HCT116 (cell line): Measurements from ENCODE around the gene ACTN2. TPM values are rescaled to one million over a fixed set of nuclear protein-coding genes. Genes with fewer than 3 reads are reported as not detected.

Source experiments
- ATAC-seq: fragments of 200-7000 bp; cut with Tn5 transposase; 2 replicates; pipeline ENCODE4 v1.9.1; 2020; ENCODE audit warnings: mild to moderate bottlenecking, moderate library complexity
- BruUV-seq: library from RNA; stranded (reverse); fragments of 400-500 nt; replicated peaks from 2 replicates; lab custom pipeline; 2021; lab: Mats Ljungman, UMichigan
- CTCF ChIA-PET: fragments of 300-600 bp; sonication (Branson Sonifier 250); formaldehyde crosslinking; loops from one replicate; lab custom pipeline; 2021; ENCODE audit warnings: antibody characterized with exemption; lab: Charles Lee
- POLR2A ChIA-PET: fragments of 300-600, 350-600 bp; sonication (Branson Sonifier 250); formaldehyde crosslinking; loops from one replicate; lab custom pipeline; 2021; ENCODE audit warnings: antibody characterized with exemption; lab: Charles Lee
- RAD21 ChIA-PET, 2 experiments: fragments of 300-600 bp; sonication (Branson Sonifier 250); formaldehyde crosslinking; loops; one replicate each; lab custom pipeline; 2023; ENCODE audit warnings: low total read pairs in 2 of 2; ENCODE audit not compliant: uncharacterized antibody in 2 of 2, unreplicated experiment in 2 of 2, low non-redundant PET in 1 of 2; lab: Charles Lee
- DNase-seq: peaks from one replicate; pipeline ENCODE4 v3.0.0-alpha.2; 2010; ENCODE audit warnings: low read depth, low spot score
- H2AFZ ChIP-seq: fragments of 200-600 bp; shearing (Covaris generic), sonication (generic); 2 replicates; pipeline ENCODE4 v1.6.1; 2017; ENCODE audit warnings: low read depth, mixed run types, mixed read lengths, antibody characterized with exemption, low read length; ENCODE audit not compliant: poor library complexity, severe bottlenecking
- H3K27ac ChIP-seq: 2 replicates; pipeline ENCODE4 v1.5.1; 2012; ENCODE audit warnings: low read depth, low read length
- H3K27me3 ChIP-seq: fragments of 200-600 bp; sonication (generic); 2 replicates; pipeline ENCODE4 v1.6.1; 2016; ENCODE audit warnings: mixed run types, low read length, mixed read lengths; ENCODE audit not compliant: insufficient read depth
- H3K36me3 ChIP-seq, 2 experiments: fragments of 200-500 bp in 1 of 2; fragments of 200-600 bp in 1 of 2; sonication (Bioruptor generic) in 1 of 2; sonication (generic) in 1 of 2; 2 replicates each; pipeline versions ENCODE4 v1.5.1 to v1.6.1; 2014 to 2016; ENCODE audit warnings: low read length in 2 of 2, inconsistent platforms in 1 of 2, mixed read lengths in 1 of 2, mixed run types in 1 of 2; ENCODE audit not compliant: insufficient read depth in 2 of 2, control insufficient read depth in 1 of 2
- H3K4me1 ChIP-seq, 2 experiments: fragments of 200-600 bp in 1 of 2; sonication (generic) in 1 of 2; 2 replicates each; pipeline versions ENCODE4 v1.5.1 to v1.6.1; 2012 to 2017; ENCODE audit warnings: low read length in 2 of 2, inconsistent platforms in 1 of 2, mild to moderate bottlenecking in 1 of 2, mixed read lengths in 1 of 2, mixed run types in 1 of 2, moderate library complexity in 1 of 2; ENCODE audit not compliant: insufficient read depth in 2 of 2, control insufficient read depth in 1 of 2
- H3K4me2 ChIP-seq: fragments of 200-600 bp; sonication (generic); 2 replicates; pipeline ENCODE4 v1.6.1; 2017; ENCODE audit warnings: mixed run types, low read length, mixed read lengths
- H3K4me3 ChIP-seq, 2 experiments: fragments of 200-600 bp in 1 of 2; sonication (generic) in 1 of 2; replicated peaks in 1 of 2; 2 replicates each; pipeline ENCODE4 v1.5.1; 2011 to 2016; ENCODE audit warnings: low read length in 2 of 2, control low read depth in 1 of 2, low read depth in 1 of 2, mild to moderate bottlenecking in 1 of 2, mixed read lengths in 1 of 2, mixed run types in 1 of 2
- H3K79me2 ChIP-seq: fragments of 200-600 bp; sonication (generic); 2 replicates; pipeline ENCODE4 v1.6.1; 2017; ENCODE audit warnings: mild to moderate bottlenecking, mixed run types, low read length, moderate library complexity, mixed read lengths; ENCODE audit not compliant: insufficient read depth
- H3K9ac ChIP-seq: fragments of 200-600 bp; sonication (generic); 2 replicates; pipeline ENCODE4 v1.6.1; 2016; ENCODE audit warnings: low read length, mixed read lengths
- H3K9me2 ChIP-seq: fragments of 200-600 bp; sonication (generic), shearing (Covaris generic); 2 replicates; pipeline ENCODE4 v1.6.1; 2017; ENCODE audit warnings: mixed run types, mild to moderate bottlenecking, moderate library complexity; ENCODE audit not compliant: insufficient read depth
- H3K9me3 ChIP-seq, 2 experiments: fragments of 200-500 bp in 1 of 2; fragments of 200-600 bp in 1 of 2; sonication (Bioruptor generic) in 1 of 2; sonication (generic) in 1 of 2; 2 replicates each; pipeline ENCODE4 v1.6.1; 2014 to 2017; ENCODE audit warnings: low read length in 2 of 2, mixed read lengths in 2 of 2, inconsistent platforms in 1 of 2, low read depth in 1 of 2, mild to moderate bottlenecking in 1 of 2, mixed run types in 1 of 2, moderate library complexity in 1 of 2; ENCODE audit not compliant: control insufficient read depth in 1 of 2, insufficient read depth in 1 of 2
- H4K20me1 ChIP-seq: fragments of 200-600 bp; sonication (generic), shearing (Covaris generic); 2 replicates; pipeline ENCODE4 v1.6.1; 2017; ENCODE audit warnings: mixed run types, mild to moderate bottlenecking, moderate library complexity; ENCODE audit not compliant: insufficient read depth
- ATF3 ChIP-seq: IDR thresholded peaks from 2 replicates; pipeline ENCODE4 v1.6.1; 2012
- CEBPB ChIP-seq: IDR thresholded peaks from 2 replicates; pipeline ENCODE4 v1.6.1; 2012; ENCODE audit warnings: low read depth
- ELF1 ChIP-seq: IDR thresholded peaks from 2 replicates; pipeline ENCODE4 v1.6.1; 2012; ENCODE audit warnings: low read depth, borderline replicate concordance
- EZH2 ChIP-seq: fragments of 200-600 bp; sonication (generic); IDR thresholded peaks from 2 replicates; pipeline ENCODE4 v1.6.1; 2017; ENCODE audit warnings: antibody characterized with exemption, mixed run types
- EZH2phosphoT487 ChIP-seq: fragments of 200-600 bp; IDR thresholded peaks from 2 replicates; pipeline ENCODE4 v1.6.1; 2018; ENCODE audit warnings: antibody characterized with exemption, borderline replicate concordance
- POLR2AphosphoS5 ChIP-seq: IDR thresholded peaks from 2 replicates; pipeline ENCODE4 v1.6.1; 2011; ENCODE audit warnings: mild to moderate bottlenecking, low read depth, low read length, moderate library complexity
- RAD21 ChIP-seq: IDR thresholded peaks from 2 replicates; pipeline ENCODE4 v1.6.1; 2012; ENCODE audit warnings: low read depth, mild to moderate bottlenecking
- REST ChIP-seq: IDR thresholded peaks from 2 replicates; pipeline ENCODE4 v1.6.1; 2012; ENCODE audit warnings: low read depth
- SIN3A ChIP-seq: IDR thresholded peaks from 2 replicates; pipeline ENCODE4 v1.6.1; 2012; ENCODE audit warnings: low read depth
- SRF ChIP-seq: IDR thresholded peaks from 2 replicates; pipeline ENCODE4 v1.6.1; 2012; ENCODE audit warnings: low read depth
- ZBTB33 ChIP-seq: IDR thresholded peaks from 2 replicates; pipeline ENCODE4 v1.6.1; 2011; ENCODE audit warnings: mild to moderate bottlenecking, low read length, moderate library complexity; ENCODE audit not compliant: insufficient replicate concordance; ENCODE audit errors: extremely low read depth
- ZNF274 ChIP-seq: fragments of 200-500 bp; sonication (Bioruptor generic); IDR thresholded peaks from 2 replicates; pipeline ENCODE4 v1.6.1; 2014; ENCODE audit warnings: mild to moderate bottlenecking, low read depth, low read length, inconsistent platforms
- intact Hi-C: fragments of 100-400 bp; cut with micrococcal nuclease; formaldehyde crosslinking; loops from 2 replicates; pipeline ENCODE4 v1.10.0; 2022
- total RNA-seq: library from RNA; stranded (reverse); gene quantifications from one replicate; pipeline ENCODE4 v1.2.1, GENCODE V29; 2021; ENCODE audit not compliant: unreplicated experiment

The ACTN2 gene
- total RNA-seq, 1 experiment from 2014 or later, result 0.20 TPM

GRCh38 chr1:236717811-236718210 is 31.5 kb downstream of the ACTN2 start:
- ChIA-PET RAD21 (no interaction called here), POLR2A (no interaction called here), CTCF (no interaction called here)
- intact Hi-C loops, result no loop called here
- Histone ChIP-seq H2AFZ (no peak overlapping the region), H3K79me2 (no peaks in the 10 kb centered on the region), H3K27ac (no peak overlapping the region), H3K9me2 (no peaks in the 10 kb centered on the region), H3K4me2 (no peak overlapping the region), H3K4me3 (no peak overlapping the region), H3K9ac (no peak overlapping the region), H4K20me1 (no peaks in the 10 kb centered on the region), H3K9me3 (no peaks in the 10 kb centered on the region), H3K4me1 (no peaks in the 10 kb centered on the region), H3K27me3 (peaks cover 7% of the 10 kb centered on the region), H3K36me3 (no peaks in the 10 kb centered on the region)
- no TSS peak for BruUV-seq
- ATAC-seq (no peak), DNase-seq (no peak)
- TF ChIP-seq ATF3 (no peak), ZBTB33 (no peak), ELF1 (no peak), EZH2phosphoT487 (no peak), RAD21 (no peak), SIN3A (no peak), ZNF274 (no peak), CEBPB (no peak), REST (no peak), POLR2AphosphoS5 (no peak), EZH2 (no peak), SRF (no peak)
